A673 (cell line): ENCODE data around the gene MTARC1.

Experiments used
- CTCF ChIP-seq: fragments of 300-800, 200-600 bp; sonication (generic); conservative IDR thresholded peaks from 2 replicates; pipeline ENCODE4 v1.5.1; 2017; ENCODE audit warnings: low read depth, mild to moderate bottlenecking, antibody characterized with exemption, low read length, moderate library complexity, mixed read lengths
- EZH2 ChIP-seq: fragments of 200-600 bp; sonication (generic); IDR thresholded peaks from 2 replicates; pipeline ENCODE4 v1.6.1; 2017; ENCODE audit warnings: borderline replicate concordance, low read depth, mild to moderate bottlenecking, mixed read lengths, antibody characterized with exemption, low read length; ENCODE audit not compliant: poor library complexity, severe bottlenecking

GRCh38 chr1:220750131-220750515 is 36.6 kb upstream of the MTARC1 start:
- no peak for TF ChIP-seq CTCF
- TF ChIP-seq EZH2: no peak
